ENCODE results near the gene STK24. TPM values are rescaled to one million over a fixed set of nuclear protein-coding genes. Genes with fewer than 3 reads are reported as not detected.

The STK24 gene
- total RNA-seq, 1 donor from 2014 or later: 44.2 TPM

Other genes with a start within 250 kb of the STK24 start
- 0.22 TPM for gene SLC15A1, start 175.6 kb upstream of the STK24 start, total RNA-seq

Measured in sciatic nerve (tissue), 1 donor.